GM12874 (cell line): ENCODE data around the gene KCTD10.

ENCODE experiments used
- CTCF ChIP-seq: IDR thresholded peaks from 2 replicates; pipeline ENCODE4 v1.5.1; 2011; ENCODE audit warnings: low read depth, mild to moderate bottlenecking, control low read depth, low read length, moderate library complexity; ENCODE audit not compliant: insufficient read depth

KCTD10 gene

GRCh38 chr12:109479761-109480160, 2.7 kb upstream of the KCTD10 start:
- no peak for TF ChIP-seq CTCF

- TF ChIP-seq CTCF = no peak
Measured at GRCh38 chr12:109477963-109478315, 839 bp upstream of the KCTD10 start.

GRCh38 chr12:109476807-109477184, 304 bp downstream of the KCTD10 start:
- no peak for TF ChIP-seq CTCF

- no peak for TF ChIP-seq CTCF
Measured at GRCh38 chr12:109475993-109476806, 900 bp downstream of the KCTD10 start.

GRCh38 chr12:109475121-109475520, 2.0 kb downstream of the KCTD10 start:
- TF ChIP-seq CTCF = no peak

GRCh38 chr12:109473006-109473405, 4.1 kb downstream of the KCTD10 start:
- TF ChIP-seq CTCF = no peak

GRCh38 chr12:109469517-109469916, 7.6 kb downstream of the KCTD10 start:
- TF ChIP-seq CTCF = no peak
